GM19193 (cell line): ENCODE data around the gene ELF1.

ENCODE experiments used
- POLR2A ChIP-seq: IDR thresholded peaks from 4 replicates; pipeline ENCODE4 v1.6.1; 2011; ENCODE audit not compliant: insufficient read depth, insufficient read length; ENCODE audit errors: extremely low read depth

The ELF1 gene

DNA sequence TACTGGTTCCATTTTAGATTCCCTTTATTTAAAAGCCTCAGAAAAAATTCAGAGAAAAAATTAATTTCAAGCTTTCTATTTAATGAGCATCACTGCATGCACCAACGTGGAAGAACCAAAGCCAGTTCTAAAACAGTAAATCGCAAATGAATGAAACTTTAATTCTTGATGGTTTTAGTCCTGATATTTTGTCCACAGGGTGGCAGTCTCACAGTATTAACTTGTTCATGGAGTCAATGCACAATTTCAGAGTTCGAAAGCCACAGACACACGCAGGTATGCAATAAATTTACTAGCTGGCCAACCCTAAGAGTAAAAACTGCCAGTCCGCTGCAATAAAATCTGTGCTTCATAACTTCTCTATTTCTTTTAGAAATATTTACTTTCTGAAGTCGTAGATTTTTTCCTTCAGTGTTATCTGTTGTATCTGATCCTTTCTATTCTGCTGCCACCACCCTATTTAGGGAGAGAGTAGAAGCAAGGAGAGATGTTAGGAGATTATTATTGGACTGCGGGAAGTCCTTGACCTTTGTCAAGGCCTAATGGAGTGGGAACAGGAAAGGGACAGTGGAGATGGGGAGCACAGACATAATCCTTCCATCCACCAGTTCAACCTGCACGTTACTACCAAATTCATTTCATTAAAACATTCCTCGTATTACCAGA is 35.2 kb upstream of the ELF1 start:
- TF ChIP-seq POLR2A, result no peak

DNA sequence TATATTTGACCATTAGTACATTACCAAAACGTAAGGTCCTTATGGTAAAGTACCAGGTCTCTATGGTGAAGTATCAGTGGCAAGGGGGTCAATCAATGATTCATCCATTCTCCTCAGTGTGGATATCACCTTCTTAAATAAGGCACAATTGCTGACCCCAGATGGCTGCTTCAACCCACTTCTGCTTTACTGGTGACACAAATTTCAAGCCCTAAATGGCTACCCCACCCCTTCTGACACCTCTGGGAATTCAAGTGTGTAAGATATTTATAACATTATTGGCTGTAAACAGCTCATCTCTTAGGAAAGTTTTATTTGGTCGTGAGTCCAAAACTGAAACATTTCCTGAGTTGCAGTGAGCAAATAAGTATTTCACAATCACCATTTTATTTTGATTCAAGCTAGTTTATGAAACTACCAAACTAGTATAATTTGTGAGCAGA is 34.3 kb upstream of the ELF1 start:
- no peak for TF ChIP-seq POLR2A

DNA sequence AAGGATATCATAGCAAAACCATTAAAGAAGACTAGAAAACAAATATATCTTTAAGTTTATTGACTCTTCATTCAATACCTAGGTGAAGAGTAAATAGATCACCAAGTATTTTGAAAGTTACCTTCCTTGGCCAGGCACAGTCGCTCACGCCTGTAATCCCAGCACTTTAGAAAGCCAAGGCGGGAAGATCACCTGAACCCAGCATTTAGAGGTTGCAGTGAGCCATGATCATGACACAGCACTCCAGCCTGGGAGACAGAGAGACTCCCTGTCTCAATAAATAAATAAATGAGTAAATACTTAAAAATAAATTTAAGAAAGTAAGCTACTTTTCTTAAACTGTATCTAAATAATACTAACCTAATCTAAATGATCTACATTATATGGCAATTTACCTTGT is 33.3 kb upstream of the ELF1 start:
- TF ChIP-seq POLR2A, result no peak

DNA sequence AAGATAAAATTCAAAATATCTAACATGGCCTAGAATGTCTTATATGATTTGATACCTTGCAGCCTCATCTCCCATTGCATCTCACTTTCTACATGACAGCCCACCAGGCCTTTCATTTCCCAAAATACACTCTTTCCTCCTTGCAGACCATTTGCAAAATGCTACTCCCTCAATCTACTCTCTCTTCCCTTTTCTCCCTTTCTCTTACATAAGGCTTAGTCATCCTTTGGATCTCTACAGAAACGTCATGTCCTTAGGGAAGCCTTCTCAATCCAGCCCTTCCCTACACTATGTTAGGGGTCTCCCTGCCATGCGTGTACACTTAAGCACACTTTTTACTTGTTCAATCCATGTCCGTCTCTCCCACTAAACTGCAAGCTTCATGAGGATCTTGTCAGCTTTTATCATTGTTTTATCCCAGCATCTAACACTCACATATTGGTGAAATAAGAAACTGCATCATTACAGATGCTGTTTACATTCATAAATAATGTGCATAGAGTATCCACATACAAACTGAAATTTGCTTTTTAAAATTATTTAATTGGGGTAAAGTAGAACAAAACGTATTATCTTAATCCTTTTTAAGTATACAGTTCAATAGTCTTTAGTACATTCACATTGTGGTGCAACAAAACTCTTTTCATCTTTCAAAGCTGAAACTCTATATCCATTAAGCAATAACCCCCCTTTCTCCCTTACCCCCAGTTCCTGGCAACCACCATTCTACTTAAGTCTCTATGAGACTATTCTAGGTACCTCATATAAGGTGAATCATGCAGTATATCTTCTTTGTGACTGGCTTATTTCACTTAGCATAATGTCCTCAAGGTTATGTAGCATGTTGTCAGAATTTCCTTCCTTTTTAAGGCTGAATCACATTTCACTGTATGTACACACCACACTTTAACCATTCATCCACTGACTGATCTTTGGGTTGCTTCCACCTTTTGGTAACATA is 30.6 kb upstream of the ELF1 start:
- no peak for TF ChIP-seq POLR2A

DNA sequence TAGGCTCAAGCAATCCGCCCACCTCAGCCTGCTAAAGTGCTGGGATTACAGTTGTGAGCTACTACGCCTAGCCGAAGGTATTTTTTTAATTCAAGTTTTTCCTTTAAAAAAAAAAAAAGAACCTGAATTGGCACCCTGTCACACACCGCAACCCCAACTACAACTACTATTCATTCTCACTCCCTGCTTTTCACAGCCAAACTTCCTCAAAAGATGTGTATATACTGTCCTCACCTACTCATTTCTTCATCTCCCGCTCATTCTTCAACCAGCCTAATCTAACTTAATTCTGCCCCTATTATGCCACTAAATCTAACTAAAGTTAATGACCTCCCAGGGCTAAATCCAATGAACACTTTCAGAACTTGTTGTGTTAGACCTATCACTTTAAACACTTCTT is 29.5 kb upstream of the ELF1 start:
- TF ChIP-seq POLR2A, result no peak

DNA sequence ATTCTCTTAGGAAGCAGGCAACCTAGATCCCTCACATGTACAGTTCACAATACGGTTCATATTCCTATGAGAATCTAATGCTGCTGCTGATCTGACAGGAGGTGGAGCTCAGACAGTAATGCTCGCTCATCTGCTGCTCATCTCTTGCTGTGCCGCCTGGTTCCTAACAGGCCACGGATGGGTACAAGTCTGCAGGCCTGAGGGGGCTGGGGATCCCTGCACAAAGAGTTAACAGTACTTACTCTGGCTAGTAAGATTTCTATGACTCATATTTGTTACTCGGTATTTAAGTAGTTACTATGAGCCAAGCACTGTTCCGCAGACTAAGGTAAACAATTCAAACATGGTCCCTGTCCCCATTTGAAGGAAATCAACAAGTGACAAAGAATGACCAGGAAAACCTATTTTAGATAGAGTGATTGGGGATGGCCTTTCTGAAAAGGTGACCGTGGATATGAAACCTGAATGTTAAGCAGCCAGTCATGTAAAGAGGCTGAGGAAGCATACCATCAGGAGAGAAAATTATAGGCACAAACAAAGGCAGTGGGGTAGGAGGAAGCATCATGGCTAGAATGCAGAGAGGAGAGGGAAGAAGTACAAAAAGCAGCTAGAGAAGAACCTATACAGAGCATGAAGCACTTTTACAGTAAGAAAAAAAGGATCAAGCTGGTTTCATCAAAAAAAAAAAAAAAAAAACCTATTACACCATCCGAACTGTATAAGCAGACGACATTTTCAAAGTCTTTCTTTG is 21.6 kb upstream of the ELF1 start:
- no peak for TF ChIP-seq POLR2A

DNA sequence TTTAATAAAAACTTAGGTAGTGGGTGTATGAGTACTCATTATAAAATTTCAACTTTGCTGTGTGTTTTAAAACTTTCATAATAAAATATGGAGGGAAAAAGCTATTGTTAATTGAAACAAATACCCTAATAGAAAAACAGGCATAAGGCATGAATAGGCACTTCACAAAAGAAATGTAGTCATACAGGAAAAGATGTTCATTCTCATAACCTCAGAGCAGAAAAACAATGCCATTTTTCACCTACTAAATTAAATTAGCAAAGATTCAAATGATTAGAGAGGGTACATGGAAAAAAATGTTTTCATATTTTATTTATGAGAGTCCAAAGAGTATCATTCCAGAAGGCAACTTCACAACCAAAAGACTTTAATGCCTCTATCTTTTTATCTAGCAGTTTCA is 20.6 kb upstream of the ELF1 start:
- no peak for TF ChIP-seq POLR2A

DNA sequence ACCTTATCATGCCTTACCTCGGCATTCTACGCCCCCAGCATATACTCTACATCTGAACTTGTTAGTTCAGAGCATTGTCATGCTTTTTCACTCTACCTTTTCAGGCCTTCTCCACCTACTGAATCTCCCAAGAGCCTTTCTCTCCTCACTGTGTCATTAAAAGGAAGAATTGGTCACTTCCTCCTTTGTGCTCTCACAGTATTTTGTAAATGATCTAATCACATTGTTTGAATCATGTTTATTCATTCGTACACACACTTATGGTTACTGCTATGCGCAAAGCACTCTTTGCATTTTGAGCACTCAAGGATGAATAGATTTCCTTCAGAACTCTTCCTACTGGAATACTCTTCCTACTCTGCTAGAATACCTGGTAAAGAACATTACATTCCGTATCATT is 15.8 kb upstream of the ELF1 start:
- TF ChIP-seq POLR2A, result no peak

DNA sequence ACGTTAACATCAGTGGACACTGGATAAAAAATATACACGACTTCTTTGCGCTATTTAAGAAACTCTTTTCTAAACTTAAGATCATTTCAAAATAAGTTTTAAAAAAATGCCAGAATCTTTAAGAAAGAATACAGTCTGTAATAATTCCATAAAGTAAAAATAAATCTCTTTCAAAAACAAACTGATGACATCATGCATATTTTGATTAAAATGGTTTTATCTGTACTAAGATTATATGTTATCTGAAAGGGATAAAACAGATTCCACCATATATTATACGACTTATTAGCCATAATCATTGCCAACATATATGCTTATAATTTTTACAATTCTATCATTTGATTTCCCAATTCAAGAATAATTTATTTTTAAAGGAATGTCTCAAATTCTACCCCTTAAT is 15.3 kb upstream of the ELF1 start:
- no peak for TF ChIP-seq POLR2A

DNA sequence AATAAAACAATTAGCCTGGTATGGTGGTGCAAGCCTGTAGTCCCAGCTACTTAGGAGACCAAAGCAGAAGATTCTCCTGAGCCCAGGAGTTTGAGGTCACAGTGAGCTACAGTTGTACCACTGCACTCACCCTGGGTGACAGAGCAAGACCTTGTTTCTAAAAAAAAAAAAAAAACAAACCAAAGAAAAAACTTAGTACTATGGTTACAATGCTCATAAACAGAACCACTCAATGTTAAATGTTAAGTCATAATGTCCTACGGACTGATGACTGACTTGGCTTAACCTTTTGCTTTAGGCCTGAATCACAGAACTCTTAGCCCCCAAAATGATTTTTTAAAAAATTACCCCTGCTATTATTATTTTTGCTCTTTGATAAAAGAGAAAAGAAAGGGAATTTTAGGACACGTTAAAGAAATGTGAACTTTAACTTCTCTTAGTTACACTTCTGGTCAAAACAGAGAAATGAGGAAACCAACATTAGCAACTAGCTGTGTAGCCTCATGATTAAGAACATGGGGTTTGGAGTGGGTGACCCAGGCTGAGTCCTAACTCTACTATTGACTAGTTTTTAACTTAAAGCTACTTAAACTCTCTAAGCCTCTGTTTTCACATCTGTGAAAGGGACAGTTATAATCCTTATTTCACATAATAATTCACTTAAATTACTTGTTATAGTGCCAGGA is 13.7 kb upstream of the ELF1 start:
- TF ChIP-seq POLR2A, result no peak

DNA sequence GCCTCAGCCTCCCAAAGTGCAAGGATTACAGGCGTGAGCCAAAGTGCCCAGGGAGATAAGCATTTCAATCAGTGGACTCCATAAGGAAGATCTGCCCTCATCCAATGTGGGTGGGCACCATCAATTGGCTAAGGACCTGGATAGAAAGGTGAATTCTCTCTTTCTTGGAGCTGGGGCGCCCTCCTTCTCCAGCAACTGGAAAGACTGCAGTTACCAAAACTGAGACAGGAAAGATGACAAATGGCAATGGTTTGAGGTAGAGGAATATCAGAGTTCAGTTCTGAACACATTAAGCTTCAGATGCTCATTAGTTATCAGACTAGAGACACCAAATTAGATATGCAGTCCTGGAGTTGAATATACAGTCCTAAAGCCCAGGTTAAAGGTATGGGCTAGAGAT is 10.5 kb upstream of the ELF1 start:
- no peak for TF ChIP-seq POLR2A

DNA sequence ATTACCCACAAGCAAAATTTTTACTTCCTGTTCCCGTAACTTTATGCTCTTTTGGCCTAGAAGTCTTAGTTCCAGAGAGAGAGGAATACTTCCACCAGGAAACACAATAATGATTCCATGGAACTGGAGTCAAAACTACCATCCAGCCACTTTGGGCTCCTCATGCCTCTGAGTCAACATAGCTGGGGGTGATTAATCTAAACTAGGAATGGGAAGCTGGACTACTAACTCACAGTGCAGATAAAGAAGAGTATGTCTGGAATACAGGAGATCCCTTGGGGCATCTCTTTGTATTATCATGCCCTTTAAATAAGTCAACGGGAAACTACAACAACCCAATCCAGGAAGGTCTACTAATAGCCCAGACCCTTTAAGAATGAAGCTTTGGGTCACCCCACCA is 8.9 kb upstream of the ELF1 start:
- no peak for TF ChIP-seq POLR2A

DNA sequence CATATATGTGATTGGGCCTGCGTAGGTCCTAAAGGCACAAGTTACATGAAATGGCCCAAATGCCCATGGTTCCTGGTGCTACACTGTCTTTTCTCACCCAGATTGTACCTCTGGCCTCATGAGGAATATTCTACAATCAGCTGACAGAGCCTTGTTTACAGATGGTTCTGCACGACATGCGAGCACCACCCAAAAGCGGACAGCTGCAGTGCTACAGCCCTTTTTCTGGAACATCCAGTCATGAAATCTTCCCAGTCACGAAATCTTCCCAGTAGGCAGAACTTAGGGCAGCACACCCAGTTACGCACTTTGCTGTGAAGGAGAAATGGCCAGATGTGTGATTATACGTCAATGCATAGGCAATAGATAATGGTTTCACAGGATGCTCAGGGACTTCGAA is 7.7 kb upstream of the ELF1 start:
- no peak for TF ChIP-seq POLR2A

DNA sequence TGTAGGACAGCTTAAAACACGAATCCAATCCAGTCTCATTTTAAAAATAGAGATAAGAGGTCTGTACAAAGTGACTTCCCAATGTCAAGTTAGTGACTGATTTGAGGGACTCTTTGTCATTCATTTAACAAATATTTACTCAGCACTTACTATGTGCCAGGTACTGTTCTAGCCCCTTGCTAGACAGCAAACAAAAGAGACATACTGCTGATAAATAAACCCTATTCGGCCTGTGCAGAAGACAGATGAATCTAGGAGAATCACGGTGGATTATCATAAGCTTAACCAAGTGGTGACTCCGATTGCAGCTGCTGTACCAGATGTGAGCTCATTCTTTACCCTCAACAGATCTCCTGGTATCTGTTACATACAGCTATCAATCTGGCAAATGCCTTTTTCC is 6.4 kb upstream of the ELF1 start:
- TF ChIP-seq POLR2A, result no peak
